Ovary (tissue), 3 donors: ENCODE data around the gene RNF43.

Experiments
- CTCF ChIP-seq, 3 donors: fragments of 450-650 bp in 2 of 3; fragments of 200-600 bp in 1 of 3; IDR thresholded peaks; one replicate each; pipeline versions ENCODE4 v1.5.1 to v1.8.0; 2016 to 2022; ENCODE audit warnings: antibody characterized with exemption in 3 of 3, mild to moderate bottlenecking in 1 of 3
- POLR2A ChIP-seq: fragments of 450-650 bp; IDR thresholded peaks from one replicate; pipeline ENCODE4 v1.6.1; 2017; ENCODE audit warnings: antibody characterized with exemption, mild to moderate bottlenecking, moderate library complexity
- donor health status: DM: no; HTN: no; CAD: no.

- TF ChIP-seq CTCF (IDR thresholded peaks at IDR 0.05): no peak
- no peak for TF ChIP-seq POLR2A
These were observed 22.7 kb downstream of the RNF43 start for GRCh38 chr17:58394534-58395223.
